Uterus (tissue), 2 donors: ENCODE measurements around the gene VANGL2.
"Not testable (repeated sequence)": the region's sequence is repeated elsewhere in the genome, so short reads cannot be mapped to it uniquely, and the experiment has no call there.

Experiments used
- POLR2A ChIP-seq, 2 donors: fragments of 450-650 bp; IDR thresholded peaks; one replicate each; pipeline ENCODE4 v1.6.1; 2016; ENCODE audit warnings: antibody characterized with exemption in 2 of 2, mild to moderate bottlenecking in 1 of 2, moderate library complexity in 1 of 2
- TF ChIP-seq, protein P1 (sequence below), 4 experiments: fragments of 200-600 bp in 2 of 4; fragments of 450-650 bp in 2 of 4; sonication (generic) in 2 of 4; IDR thresholded peaks; one replicate each; pipeline ENCODE4 v1.5.1; 2016 to 2019; ENCODE audit warnings: antibody characterized with exemption in 4 of 4, mild to moderate bottlenecking in 2 of 4, moderate library complexity in 1 of 4

GRCh38 chr1:160384812-160385211, 15.6 kb upstream of the VANGL2 start:
- not testable (repeated sequence) for TF ChIP-seq POLR2A (IDR thresholded peaks at IDR 0.05)
- TF ChIP-seq, protein P1, sequence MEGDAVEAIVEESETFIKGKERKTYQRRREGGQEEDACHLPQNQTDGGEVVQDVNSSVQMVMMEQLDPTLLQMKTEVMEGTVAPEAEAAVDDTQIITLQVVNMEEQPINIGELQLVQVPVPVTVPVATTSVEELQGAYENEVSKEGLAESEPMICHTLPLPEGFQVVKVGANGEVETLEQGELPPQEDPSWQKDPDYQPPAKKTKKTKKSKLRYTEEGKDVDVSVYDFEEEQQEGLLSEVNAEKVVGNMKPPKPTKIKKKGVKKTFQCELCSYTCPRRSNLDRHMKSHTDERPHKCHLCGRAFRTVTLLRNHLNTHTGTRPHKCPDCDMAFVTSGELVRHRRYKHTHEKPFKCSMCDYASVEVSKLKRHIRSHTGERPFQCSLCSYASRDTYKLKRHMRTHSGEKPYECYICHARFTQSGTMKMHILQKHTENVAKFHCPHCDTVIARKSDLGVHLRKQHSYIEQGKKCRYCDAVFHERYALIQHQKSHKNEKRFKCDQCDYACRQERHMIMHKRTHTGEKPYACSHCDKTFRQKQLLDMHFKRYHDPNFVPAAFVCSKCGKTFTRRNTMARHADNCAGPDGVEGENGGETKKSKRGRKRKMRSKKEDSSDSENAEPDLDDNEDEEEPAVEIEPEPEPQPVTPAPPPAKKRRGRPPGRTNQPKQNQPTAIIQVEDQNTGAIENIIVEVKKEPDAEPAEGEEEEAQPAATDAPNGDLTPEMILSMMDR (IDR thresholded peaks at IDR 0.05), result not testable (repeated sequence)
